Fibroblast of lung (primary cell): Measurements from ENCODE around the gene SPC24. TPM values are rescaled to one million over a fixed set of nuclear protein-coding genes. Genes with fewer than 3 reads are reported as not detected.

Experiments
- DNase-seq, 2 donors: peaks; one replicate each; pipeline versions ENCODE4 v3.0.0 to v3.0.0-alpha.2; 2010; ENCODE audit warnings: low read depth in 2 of 2
- H2AFZ ChIP-seq: 2 replicates; pipeline ENCODE4 v1.5.1; 2012; ENCODE audit warnings: low read length, control low read depth, inconsistent platforms
- H3K27ac ChIP-seq: 2 replicates; pipeline ENCODE4 v1.5.1; 2011; ENCODE audit warnings: low read length, control low read depth; ENCODE audit not compliant: insufficient read depth
- H3K27me3 ChIP-seq: 2 replicates; pipeline ENCODE4 v1.5.1; 2011; ENCODE audit warnings: mild to moderate bottlenecking, low read length; ENCODE audit not compliant: control insufficient read depth, insufficient read depth
- H3K36me3 ChIP-seq: 2 replicates; pipeline ENCODE4 v1.5.1; 2011; ENCODE audit warnings: low read length; ENCODE audit not compliant: control insufficient read depth, insufficient read depth
- H3K4me1 ChIP-seq: 2 replicates; pipeline ENCODE4 v1.5.1; 2011; ENCODE audit warnings: low read length; ENCODE audit not compliant: control insufficient read depth, insufficient read depth; ENCODE audit errors: extremely low read depth
- H3K4me2 ChIP-seq: 2 replicates; pipeline ENCODE4 v1.5.1; 2011; ENCODE audit warnings: low read length, control low read depth; ENCODE audit not compliant: insufficient read depth; ENCODE audit errors: extremely low read depth
- H3K4me3 ChIP-seq, 4 experiments: fragments of 200-600 bp in 1 of 4; sonication (generic) in 1 of 4; replicated peaks in 1 of 4; 2 replicates each; pipeline ENCODE4 v1.5.1; 2011 to 2016; ENCODE audit warnings: low read length in 4 of 4, low read depth in 3 of 4, mild to moderate bottlenecking in 3 of 4, control low read depth in 2 of 4, inconsistent platforms in 1 of 4, mixed read lengths in 1 of 4; ENCODE audit not compliant: insufficient read depth in 1 of 4; ENCODE audit errors: control extremely low read depth in 1 of 4
- H3K79me2 ChIP-seq: 2 replicates; pipeline ENCODE4 v1.5.1; 2012; ENCODE audit warnings: mild to moderate bottlenecking, low read length, inconsistent platforms; ENCODE audit not compliant: control insufficient read depth, insufficient read depth
- H3K9ac ChIP-seq: 2 replicates; pipeline ENCODE4 v1.5.1; 2011; ENCODE audit warnings: mild to moderate bottlenecking, low read length, control low read depth; ENCODE audit not compliant: insufficient read depth
- H3K9me3 ChIP-seq: 2 replicates; pipeline ENCODE4 v1.5.1; 2012; ENCODE audit warnings: low read depth, low read length; ENCODE audit not compliant: control insufficient read depth, insufficient read depth
- H4K20me1 ChIP-seq: 2 replicates; pipeline ENCODE4 v1.5.1; 2011; ENCODE audit warnings: low read length; ENCODE audit not compliant: control insufficient read depth, insufficient read depth; ENCODE audit errors: extremely low read depth
- EZH2 ChIP-seq: IDR thresholded peaks from 2 replicates; pipeline ENCODE4 v1.5.1; 2012; ENCODE audit warnings: low read length, control low read depth, mild to moderate bottlenecking; ENCODE audit errors: missing control alignments
- polyA plus RNA-seq, 2 donors: library from polyadenylated mRNA; depleted of rRNA in 1 of 2; stranded (reverse) in 1 of 2; unstranded in 1 of 2; fragments of >200 nt; gene quantifications; 2 replicates each; pipeline ENCODE4 v1.2.1, GENCODE V29; 2011 to 2012; ENCODE audit warnings: missing spikeins in 1 of 2
- total RNA-seq: library from RNA; depleted of rRNA; stranded (reverse); fragments of >200 nt; gene quantifications from 2 replicates; pipeline ENCODE4 v1.2.1, GENCODE V29; 2014
- TF ChIP-seq, protein P1 (sequence below), 2 donors: IDR thresholded peaks in 1 of 2; conservative IDR thresholded peaks in 1 of 2; 1 replicate in 1 of 2; 2 replicates in 1 of 2; pipeline ENCODE4 v1.5.1; 2011 to 2012; ENCODE audit warnings: low read length in 2 of 2, control low read depth in 1 of 2, inconsistent platforms in 1 of 2, low read depth in 1 of 2, mild to moderate bottlenecking in 1 of 2

The SPC24 gene
- total and polyA plus RNA-seq, 2 donors (not counting 1 experiment from before 2014, with no cell fraction given): 8.1 to 32.0 TPM

DNA sequence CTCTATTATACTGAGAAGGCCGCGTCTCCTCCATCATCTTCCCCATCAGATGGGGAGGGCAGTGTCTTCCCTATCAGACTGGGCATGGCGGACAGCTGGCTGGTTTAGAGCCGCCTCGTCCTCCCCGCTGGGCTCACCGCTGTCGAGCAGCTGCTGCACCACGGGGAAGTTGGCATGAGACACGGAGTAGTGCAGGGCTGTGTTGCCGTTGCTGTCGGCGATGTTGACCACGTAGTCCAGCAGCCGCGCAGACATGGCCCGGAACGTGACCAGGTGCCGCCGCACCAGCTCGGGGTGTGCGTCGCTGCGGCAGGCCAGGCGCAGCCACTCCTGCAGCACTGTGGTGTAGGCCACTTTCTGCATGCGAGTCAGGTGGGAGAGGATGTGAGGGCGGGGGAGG lies 18.8 kb upstream of the SPC24 start:
- DNase-seq: no peak
- Histone ChIP-seq H3K4me3 (no peak overlapping the region), H3K9ac (no peak overlapping the region), H3K27me3 (no peaks in the 10 kb centered on the region), H3K9me3 (no peaks in the 10 kb centered on the region), H3K36me3 (peaks cover 53% of the 10 kb centered on the region), H3K79me2 (peaks cover 2% of the 10 kb centered on the region), H3K4me1 (peaks cover 18% of the 10 kb centered on the region), H4K20me1 (no peaks in the 10 kb centered on the region), H3K4me2 (no peak overlapping the region), H3K27ac (no peak overlapping the region), H2AFZ (no peak overlapping the region)
- TF ChIP-seq, protein P1, sequence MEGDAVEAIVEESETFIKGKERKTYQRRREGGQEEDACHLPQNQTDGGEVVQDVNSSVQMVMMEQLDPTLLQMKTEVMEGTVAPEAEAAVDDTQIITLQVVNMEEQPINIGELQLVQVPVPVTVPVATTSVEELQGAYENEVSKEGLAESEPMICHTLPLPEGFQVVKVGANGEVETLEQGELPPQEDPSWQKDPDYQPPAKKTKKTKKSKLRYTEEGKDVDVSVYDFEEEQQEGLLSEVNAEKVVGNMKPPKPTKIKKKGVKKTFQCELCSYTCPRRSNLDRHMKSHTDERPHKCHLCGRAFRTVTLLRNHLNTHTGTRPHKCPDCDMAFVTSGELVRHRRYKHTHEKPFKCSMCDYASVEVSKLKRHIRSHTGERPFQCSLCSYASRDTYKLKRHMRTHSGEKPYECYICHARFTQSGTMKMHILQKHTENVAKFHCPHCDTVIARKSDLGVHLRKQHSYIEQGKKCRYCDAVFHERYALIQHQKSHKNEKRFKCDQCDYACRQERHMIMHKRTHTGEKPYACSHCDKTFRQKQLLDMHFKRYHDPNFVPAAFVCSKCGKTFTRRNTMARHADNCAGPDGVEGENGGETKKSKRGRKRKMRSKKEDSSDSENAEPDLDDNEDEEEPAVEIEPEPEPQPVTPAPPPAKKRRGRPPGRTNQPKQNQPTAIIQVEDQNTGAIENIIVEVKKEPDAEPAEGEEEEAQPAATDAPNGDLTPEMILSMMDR (conservative IDR thresholded peaks at IDR 0.05 in 1 of 2, IDR thresholded peaks at IDR 0.05 in 1 of 2; ENCODE audit: low read depth in 1 of 2, low read length in 2 of 2): no peak
- no peak for TF ChIP-seq EZH2

GRCh38 chr19:11173516-11174155 lies 18.1 kb upstream of the SPC24 start:
- TF ChIP-seq, protein P1 (conservative IDR thresholded peaks at IDR 0.05 in 1 of 2, IDR thresholded peaks at IDR 0.05 in 1 of 2; ENCODE audit: low read depth in 1 of 2, low read length in 2 of 2): no peak
- no peak for TF ChIP-seq EZH2
- Histone ChIP-seq H3K79me2 (peaks cover 2% of the 10 kb centered on the region), H3K4me3 (no peak overlapping the region), H3K9me3 (no peaks in the 10 kb centered on the region), H3K9ac (no peak overlapping the region), H4K20me1 (no peaks in the 10 kb centered on the region), H3K4me1 (peaks cover 22% of the 10 kb centered on the region), H3K27me3 (no peaks in the 10 kb centered on the region), H3K27ac (no peak overlapping the region), H2AFZ (no peak overlapping the region), H3K4me2 (no peak overlapping the region), H3K36me3 (peaks cover 52% of the 10 kb centered on the region)
- no peak for DNase-seq

DNA sequence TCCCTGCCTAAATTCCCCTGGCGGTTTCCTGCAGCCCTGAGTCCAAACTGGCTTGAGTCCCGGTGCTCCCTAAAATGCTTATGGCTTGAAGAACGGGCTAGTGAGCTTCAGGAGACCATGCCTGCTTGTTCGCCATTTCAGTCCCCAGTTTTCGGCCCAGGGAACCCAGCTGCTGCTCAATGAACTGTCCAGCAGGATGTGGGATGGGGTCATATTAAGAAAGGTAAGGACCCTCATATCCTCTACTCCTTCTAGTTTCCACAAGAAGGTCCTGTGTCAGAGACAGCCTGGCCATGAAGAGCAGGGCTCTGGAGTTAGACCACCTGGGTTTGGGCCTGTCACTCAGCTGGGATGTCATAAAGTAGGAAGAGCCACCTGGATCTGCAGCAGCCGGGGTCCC lies 17.0 kb upstream of the SPC24 start:
- Histone ChIP-seq H4K20me1 (no peaks in the 10 kb centered on the region), H3K4me1 (peaks cover 28% of the 10 kb centered on the region), H2AFZ (no peak overlapping the region), H3K79me2 (peaks cover 4% of the 10 kb centered on the region), H3K9me3 (no peaks in the 10 kb centered on the region), H3K4me2 (no peak overlapping the region), H3K9ac (no peak overlapping the region), H3K27ac (no peak overlapping the region), H3K4me3 (no peak overlapping the region), H3K27me3 (no peaks in the 10 kb centered on the region), H3K36me3 (peaks cover 45% of the 10 kb centered on the region)
- TF ChIP-seq EZH2: no peak
- TF ChIP-seq, protein P1 (conservative IDR thresholded peaks at IDR 0.05 in 1 of 2, IDR thresholded peaks at IDR 0.05 in 1 of 2; ENCODE audit: low read depth in 1 of 2, low read length in 2 of 2): no peak
- no peak for DNase-seq
